Gastrocnemius medialis (tissue), 4 donors: ENCODE measurements around the gene PLAC8. TPM values are rescaled to one million over a fixed set of nuclear protein-coding genes. Genes with fewer than 3 reads are reported as not detected.
"Not testable (repeated sequence)": the region's sequence is repeated elsewhere in the genome, so short reads cannot be mapped to it uniquely, and the experiment has no call there.

ENCODE experiments used
- ATAC-seq, 2 donors: fragments of 150-250 bp; one replicate each; pipeline ENCODE4 v1.9.1; 2016
- DNase-seq, 2 donors: peaks; one replicate each; pipeline ENCODE4 v3.0.0-alpha.2; 2019
- H3K27ac ChIP-seq, 4 donors: fragments of 200-600 bp; sonication (generic); 1 replicate in 1 of 4; 2 replicates in 3 of 4; pipeline ENCODE4 v1.5.1; 2016 to 2018; ENCODE audit warnings: mild to moderate bottlenecking in 2 of 4, moderate library complexity in 1 of 4
- H3K27me3 ChIP-seq, 3 donors: fragments of 200-600 bp; sonication (generic) in 2 of 3; 1 replicate in 1 of 3; 2 replicates in 2 of 3; pipeline versions ENCODE4 v1.5.1 to v1.6.0; 2016 to 2019; ENCODE audit warnings: mild to moderate bottlenecking in 1 of 3, moderate library complexity in 1 of 3
- H3K36me3 ChIP-seq, 2 donors: fragments of 200-600 bp; sonication (generic) in 1 of 2; one replicate each; pipeline ENCODE4 v1.5.1; 2017 to 2018
- H3K4me1 ChIP-seq, 2 donors: fragments of 200-600 bp; sonication (generic) in 1 of 2; one replicate each; pipeline ENCODE4 v1.5.1; 2016 to 2017; ENCODE audit warnings: mild to moderate bottlenecking in 2 of 2
- H3K4me3 ChIP-seq, 4 donors: fragments of 200-600 bp; sonication (generic) in 3 of 4; 1 replicate in 1 of 4; 2 replicates in 3 of 4; pipeline ENCODE4 v1.5.1; 2016 to 2019; ENCODE audit warnings: mild to moderate bottlenecking in 2 of 4
- H3K9me3 ChIP-seq, 3 donors: fragments of 200-600 bp; sonication (generic) in 2 of 3; 1 replicate in 1 of 3; 2 replicates in 2 of 3; pipeline ENCODE4 v1.5.1; 2016 to 2019
- POLR2A ChIP-seq, 2 donors: fragments of 450-650 bp; IDR thresholded peaks; one replicate each; pipeline ENCODE4 v1.6.1; 2017; ENCODE audit warnings: antibody characterized with exemption in 2 of 2, mild to moderate bottlenecking in 2 of 2, moderate library complexity in 2 of 2
- in situ Hi-C, 4 donors: fragments of 200-750 bp; cut with MboI; loops; one replicate each; pipeline versions ENCODE4 v1.15.0 to v1.8.0; 2017; ENCODE audit warnings: low sequenced_read_pairs in 4 of 4
- intact Hi-C: fragments of 100-400 bp; cut with DNase I; formaldehyde crosslinking; loops from one replicate; pipeline ENCODE4 v1.15.1; 2023; ENCODE audit warnings: low total_unique reads
- total RNA-seq, 4 donors: library from RNA; depleted of rRNA; stranded (reverse); fragments of >200 nt; gene quantifications; one replicate each; pipeline versions ENCODE4 v1.1.0 to v1.2.3, GENCODE V29; 2016
- TF ChIP-seq, protein P1 (sequence below), 5 experiments: fragments of 450-650 bp in 3 of 5; fragments of 200-600 bp in 2 of 5; sonication (generic) in 2 of 5; IDR thresholded peaks in 4 of 5; conservative IDR thresholded peaks in 1 of 5; 1 replicate in 4 of 5; 2 replicates in 1 of 5; pipeline ENCODE4 v1.5.1; 2016 to 2019; ENCODE audit warnings: antibody characterized with exemption in 5 of 5, mild to moderate bottlenecking in 3 of 5, moderate library complexity in 3 of 5

PLAC8 gene
- total RNA-seq, 4 donors from 2014 or later: 0.23 to 1.1 (median 0.53) TPM; not detected in 1

- H3K27me3 ChIP-seq: no peaks in the 10 kb centered on the region
- peak overlapping the region in 1 of 4 donors; percentile 6 for H3K4me3 ChIP-seq
- no peak for TF ChIP-seq POLR2A (IDR thresholded peaks at IDR 0.05)
- TF ChIP-seq, protein P1, sequence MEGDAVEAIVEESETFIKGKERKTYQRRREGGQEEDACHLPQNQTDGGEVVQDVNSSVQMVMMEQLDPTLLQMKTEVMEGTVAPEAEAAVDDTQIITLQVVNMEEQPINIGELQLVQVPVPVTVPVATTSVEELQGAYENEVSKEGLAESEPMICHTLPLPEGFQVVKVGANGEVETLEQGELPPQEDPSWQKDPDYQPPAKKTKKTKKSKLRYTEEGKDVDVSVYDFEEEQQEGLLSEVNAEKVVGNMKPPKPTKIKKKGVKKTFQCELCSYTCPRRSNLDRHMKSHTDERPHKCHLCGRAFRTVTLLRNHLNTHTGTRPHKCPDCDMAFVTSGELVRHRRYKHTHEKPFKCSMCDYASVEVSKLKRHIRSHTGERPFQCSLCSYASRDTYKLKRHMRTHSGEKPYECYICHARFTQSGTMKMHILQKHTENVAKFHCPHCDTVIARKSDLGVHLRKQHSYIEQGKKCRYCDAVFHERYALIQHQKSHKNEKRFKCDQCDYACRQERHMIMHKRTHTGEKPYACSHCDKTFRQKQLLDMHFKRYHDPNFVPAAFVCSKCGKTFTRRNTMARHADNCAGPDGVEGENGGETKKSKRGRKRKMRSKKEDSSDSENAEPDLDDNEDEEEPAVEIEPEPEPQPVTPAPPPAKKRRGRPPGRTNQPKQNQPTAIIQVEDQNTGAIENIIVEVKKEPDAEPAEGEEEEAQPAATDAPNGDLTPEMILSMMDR (IDR thresholded peaks at IDR 0.05 in 4 of 5, conservative IDR thresholded peaks at IDR 0.05 in 1 of 5): no peak
- ATAC-seq (peak; percentile 97 to 99), DNase-seq (no peak)
- H3K9me3 ChIP-seq: no peaks in the 10 kb centered on the region
- H3K4me1 ChIP-seq: peaks cover 15 to 21% of the 10 kb centered on the region in 2 donors
- peak overlapping the region; percentile 65 to 75 (median 71) for H3K27ac ChIP-seq
- in situ Hi-C loops: loop anchor here in 2 of 4 donors (10.0 to 25.0 kb wide), 2 partner anchors 187 to 189 kb away; no protein-coding TSS in a partner anchor
- intact Hi-C loops: loop anchor here (1.0 to 5.0 kb wide), 3 partner anchors 35 to 207 kb away; no protein-coding TSS in a partner anchor
- peaks cover 0 to 28% of the 10 kb centered on the region in 2 donors for H3K36me3 ChIP-seq
Observed at GRCh38 chr4:83075311-83076095, 39.0 kb downstream of the PLAC8 start.

GRCh38 chr4:83074783-83075182 is 39.7 kb downstream of the PLAC8 start:
- H3K36me3 ChIP-seq: peaks cover 0 to 36% of the 10 kb centered on the region in 2 donors
- intact Hi-C loops: loop anchor here (1.0 to 5.0 kb wide), 3 partner anchors 36 to 208 kb away; no protein-coding TSS in a partner anchor
- ATAC-seq: peak; percentile 40 to 53

DNA sequence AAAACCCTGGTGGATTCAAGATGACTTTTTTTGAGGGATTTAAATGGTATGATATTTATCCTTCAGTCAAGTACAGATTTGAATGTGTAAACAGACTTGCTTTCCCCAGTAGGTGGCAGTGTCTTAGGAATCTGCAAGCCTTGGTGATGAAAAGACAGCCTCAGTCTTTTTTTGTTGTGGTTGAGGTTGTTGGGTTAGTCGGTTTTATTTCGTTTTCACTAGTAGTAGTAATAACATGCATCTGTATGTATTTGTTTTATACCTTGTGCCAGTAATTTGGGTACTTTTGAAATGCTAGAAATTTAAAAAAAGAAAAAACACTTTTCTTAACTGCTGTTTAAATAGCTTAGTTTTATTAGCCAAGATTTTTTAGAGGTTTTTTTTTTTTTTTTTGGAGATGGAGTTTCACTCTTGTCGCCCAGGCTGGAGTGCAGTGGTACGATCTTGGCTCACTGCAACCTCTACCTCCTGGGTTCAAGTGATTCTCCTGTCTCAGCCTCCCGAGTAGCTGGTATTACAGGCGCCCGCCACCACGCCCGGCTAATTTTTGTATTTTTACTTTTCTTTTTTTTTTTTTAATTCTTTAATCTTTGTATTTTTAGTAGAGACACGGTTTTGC is 40.3 kb downstream of the PLAC8 start:
- intact Hi-C loops (loop anchor here (2.0 kb wide), 1 partner anchor 209 kb away; no protein-coding TSS in a partner anchor), in situ Hi-C loops (loop anchor here in 1 of 4 donors (10.0 kb wide), 1 partner anchor 191 kb away; no protein-coding TSS in a partner anchor)
- Histone ChIP-seq H3K36me3 (peaks cover 0 to 42% of the 10 kb centered on the region in 2 donors), H3K4me3 (no peak overlapping the region), H3K9me3 (no peaks in the 10 kb centered on the region), H3K27me3 (no peaks in the 10 kb centered on the region), H3K27ac (peak overlapping the region; percentile 65 to 75 (median 71)), H3K4me1 (peaks cover 15 to 21% of the 10 kb centered on the region in 2 donors)
- peak in 1 of 2 donors; percentile 52 for ATAC-seq
- DNase-seq: no peak
- TF ChIP-seq, protein P1 (IDR thresholded peaks at IDR 0.05 in 4 of 5, conservative IDR thresholded peaks at IDR 0.05 in 1 of 5): peak; percentile 27 to 65 (median 45)
- TF ChIP-seq POLR2A (IDR thresholded peaks at IDR 0.05): no peak

More at GRCh38 chr4:83074783-83075182, 39.7 kb downstream of the PLAC8 start:
- not testable (repeated sequence) for H3K4me3 ChIP-seq, H3K27me3 ChIP-seq, H3K9me3 ChIP-seq
- in situ Hi-C loops: loop anchor here in 2 of 4 donors (10.0 to 25.0 kb wide), 2 partner anchors 188 to 190 kb away; no protein-coding TSS in a partner anchor
- DNase-seq: peak; percentile 12 to 63
- Histone ChIP-seq H3K4me1 (peaks cover 15 to 21% of the 10 kb centered on the region in 2 donors), H3K27ac (peak overlapping the region; percentile 65 to 75 (median 71))

- Histone ChIP-seq H3K27ac (no peak overlapping the region), H3K4me1 (peaks cover 14 to 16% of the 10 kb centered on the region in 2 donors), H3K36me3 (peaks cover 0 to 60% of the 10 kb centered on the region in 2 donors), H3K27me3 (no peaks in the 10 kb centered on the region), H3K4me3 (no peak overlapping the region), H3K9me3 (no peaks in the 10 kb centered on the region)
- DNase-seq: no peak
- in situ Hi-C loops (loop anchor here in 1 of 4 donors (10.0 kb wide), 1 partner anchor 194 kb away; no protein-coding TSS in a partner anchor), intact Hi-C loops (no loop called here)
- no peak for ATAC-seq
- no peak for TF ChIP-seq POLR2A (IDR thresholded peaks at IDR 0.05)
- TF ChIP-seq, protein P1 (IDR thresholded peaks at IDR 0.05 in 4 of 5, conservative IDR thresholded peaks at IDR 0.05 in 1 of 5): no peak
Observed at GRCh38 chr4:83071116-83071515, 43.4 kb downstream of the PLAC8 start.
